Vagina (tissue), 2 donors: Measurements from ENCODE around the gene NFATC4. TPM values are rescaled to one million over a fixed set of nuclear protein-coding genes. Genes with fewer than 3 reads are reported as not detected.

Source experiments
- DNase-seq, 2 donors: peaks; one replicate each; pipeline ENCODE4 v3.0.0-alpha.2; 2017; ENCODE audit errors: extremely low spot score in 2 of 2
- H3K27ac ChIP-seq: fragments of 200-600 bp; sonication (generic); one replicate; pipeline ENCODE4 v1.5.1; 2019
- H3K27me3 ChIP-seq: fragments of 200-600 bp; sonication (generic); one replicate; pipeline ENCODE4 v1.5.1; 2019
- H3K36me3 ChIP-seq, 2 donors: fragments of 200-600 bp; sonication (generic); one replicate each; pipeline ENCODE4 v1.5.1; 2017 to 2019
- H3K4me1 ChIP-seq: fragments of 200-600 bp; sonication (generic); one replicate; pipeline ENCODE4 v1.5.1; 2019
- H3K4me3 ChIP-seq, 2 donors: fragments of 200-600 bp; sonication (generic); 1 replicate in 1 of 2; 2 replicates in 1 of 2; pipeline ENCODE4 v1.5.1; 2016 to 2019
- H3K9me3 ChIP-seq: fragments of 200-600 bp; sonication (generic); one replicate; pipeline ENCODE4 v1.5.1; 2019
- CTCF ChIP-seq, 3 experiments: fragments of 450-650 bp in 2 of 3; fragments of 200-600 bp in 1 of 3; sonication (generic) in 1 of 3; IDR thresholded peaks; one replicate each; pipeline ENCODE4 v1.5.1; 2017 to 2019; ENCODE audit warnings: antibody characterized with exemption in 3 of 3, mild to moderate bottlenecking in 2 of 3, moderate library complexity in 2 of 3
- POLR2A ChIP-seq, 2 donors: fragments of 450-650 bp; IDR thresholded peaks; one replicate each; pipeline ENCODE4 v1.6.1; 2017; ENCODE audit warnings: antibody characterized with exemption in 2 of 2, mild to moderate bottlenecking in 2 of 2, moderate library complexity in 2 of 2
- POLR2AphosphoS5 ChIP-seq, 2 donors: sonication (generic); formaldehyde crosslinking; IDR thresholded peaks; one replicate each; pipeline ENCODE4 v1.9.0; 2017; ENCODE audit warnings: antibody characterized with exemption in 2 of 2, mild to moderate bottlenecking in 2 of 2, low read depth in 1 of 2; ENCODE audit not compliant: insufficient read depth in 1 of 2
- intact Hi-C: fragments of 100-400 bp; cut with DNase I; formaldehyde crosslinking; loops from one replicate; pipeline ENCODE4 v1.15.1; 2023
- total RNA-seq: library from RNA; depleted of rRNA; stranded (reverse); fragments of >200 nt; gene quantifications from one replicate; pipeline ENCODE4 v1.2.3, GENCODE V29; 2016

Gene NFATC4
- total RNA-seq, 1 donor from 2014 or later, result 47.9 TPM

GRCh38 chr14:24378981-24379906 lies 11.3 kb downstream of the NFATC4 start:
- DNase-seq, result no peak
- intact Hi-C loops, result no loop called here
- H3K9me3 ChIP-seq, result no peaks in the 10 kb centered on the region
- H3K4me3 ChIP-seq, result no peak overlapping the region
- no peak overlapping the region for H3K27ac ChIP-seq
- H3K36me3 ChIP-seq, result peaks cover 0 to 14% of the 10 kb centered on the region in 2 donors
- H3K4me1 ChIP-seq, result peaks cover 23% of the 10 kb centered on the region
- no peak for TF ChIP-seq POLR2AphosphoS5 (IDR thresholded peaks at IDR 0.05; ENCODE audit: insufficient read depth in 1 of 2, low read depth in 1 of 2)
- TF ChIP-seq CTCF (IDR thresholded peaks at IDR 0.05), result no peak
- no peak for TF ChIP-seq POLR2A (IDR thresholded peaks at IDR 0.05)
- no peaks in the 10 kb centered on the region for H3K27me3 ChIP-seq

GRCh38 chr14:24379907-24380730 lies 12.1 kb downstream of the NFATC4 start:
- Histone ChIP-seq H3K9me3 (no peaks in the 10 kb centered on the region), H3K36me3 (peaks cover 0 to 8% of the 10 kb centered on the region in 2 donors), H3K27me3 (no peaks in the 10 kb centered on the region), H3K4me3 (no peak overlapping the region), H3K27ac (no peak overlapping the region), H3K4me1 (peaks cover 23% of the 10 kb centered on the region)
- DNase-seq, result no peak
- TF ChIP-seq CTCF (IDR thresholded peaks at IDR 0.05) (no peak), POLR2AphosphoS5 (IDR thresholded peaks at IDR 0.05; ENCODE audit: insufficient read depth in 1 of 2, low read depth in 1 of 2) (no peak), POLR2A (IDR thresholded peaks at IDR 0.05) (no peak)
- intact Hi-C loops, result no loop called here

- H3K27ac ChIP-seq, result no peak overlapping the region
- H3K36me3 ChIP-seq, result peaks cover 0 to 3% of the 10 kb centered on the region in 2 donors
- DNase-seq, result no peak
- H3K4me1 ChIP-seq, result peaks cover 23% of the 10 kb centered on the region
- no peaks in the 10 kb centered on the region for H3K27me3 ChIP-seq
- TF ChIP-seq POLR2AphosphoS5 (IDR thresholded peaks at IDR 0.05; ENCODE audit: insufficient read depth in 1 of 2, low read depth in 1 of 2), result no peak
- TF ChIP-seq POLR2A (IDR thresholded peaks at IDR 0.05), result no peak
- TF ChIP-seq CTCF (IDR thresholded peaks at IDR 0.05), result no peak
- intact Hi-C loops, result no loop called here
- H3K9me3 ChIP-seq, result no peaks in the 10 kb centered on the region
- no peak overlapping the region for H3K4me3 ChIP-seq
Measured at GRCh38 chr14:24381363-24382063, 13.5 kb downstream of the NFATC4 start.

- DNase-seq, result no peak
- TF ChIP-seq CTCF (IDR thresholded peaks at IDR 0.05) (no peak), POLR2A (IDR thresholded peaks at IDR 0.05) (no peak), POLR2AphosphoS5 (IDR thresholded peaks at IDR 0.05; ENCODE audit: insufficient read depth in 1 of 2, low read depth in 1 of 2) (no peak)
- Histone ChIP-seq H3K27ac (no peak overlapping the region), H3K4me3 (no peak overlapping the region), H3K4me1 (peaks cover 18% of the 10 kb centered on the region), H3K9me3 (no peaks in the 10 kb centered on the region), H3K36me3 (no peaks in the 10 kb centered on the region), H3K27me3 (no peaks in the 10 kb centered on the region)
- intact Hi-C loops, result no loop called here
Measured at GRCh38 chr14:24382064-24382371, 14.0 kb downstream of the NFATC4 start.
